H9 (cell line): ENCODE measurements around the gene RBM15. TPM values are rescaled to one million over a fixed set of nuclear protein-coding genes. Genes with fewer than 3 reads are reported as not detected.

Experiments
- DNase-seq: peaks from one replicate; pipeline ENCODE4 v3.0.0-alpha.2; 2017
- H2AFZ ChIP-seq: one replicate; pipeline ENCODE4 v1.6.1; 2013; ENCODE audit warnings: mild to moderate bottlenecking, low read length, control low read depth, moderate library complexity
- H2AK5ac ChIP-seq: 2 replicates; pipeline ENCODE4 v1.6.1; 2013; ENCODE audit warnings: low read length, control low read depth, mixed read lengths; ENCODE audit not compliant: insufficient read length
- H2BK120ac ChIP-seq: one replicate; pipeline ENCODE4 v1.6.1; 2013; ENCODE audit warnings: low read depth, mild to moderate bottlenecking, low read length, control low read depth, inconsistent platforms; ENCODE audit not compliant: poor library complexity, severe bottlenecking
- H2BK12ac ChIP-seq: 2 replicates; pipeline ENCODE4 v1.6.1; 2013; ENCODE audit warnings: low read length, control low read depth, mixed read lengths, low read depth; ENCODE audit not compliant: insufficient read length
- H2BK15ac ChIP-seq: 2 replicates; pipeline ENCODE4 v1.6.1; 2013; ENCODE audit warnings: low read depth, low read length, control low read depth
- H2BK20ac ChIP-seq: one replicate; pipeline ENCODE4 v1.6.1; 2013; ENCODE audit warnings: low read depth, mild to moderate bottlenecking, low read length, control low read depth, inconsistent platforms; ENCODE audit not compliant: poor library complexity, severe bottlenecking
- H2BK5ac ChIP-seq: 2 replicates; pipeline ENCODE4 v1.6.1; 2013; ENCODE audit warnings: low read length, control low read depth, mixed read lengths; ENCODE audit not compliant: insufficient read length
- H3K14ac ChIP-seq: 2 replicates; pipeline ENCODE4 v1.6.1; 2013; ENCODE audit warnings: low read length, control low read depth; ENCODE audit not compliant: insufficient read depth
- H3K18ac ChIP-seq: 2 replicates; pipeline ENCODE4 v1.6.1; 2013; ENCODE audit warnings: low read depth, mild to moderate bottlenecking, mixed read lengths, low read length, control low read depth; ENCODE audit not compliant: insufficient read length
- H3K23ac ChIP-seq: 2 replicates; pipeline ENCODE4 v1.6.1; 2013; ENCODE audit warnings: low read length, control low read depth, mixed read lengths, low read depth; ENCODE audit not compliant: insufficient read length
- H3K23me2 ChIP-seq: 2 replicates; pipeline ENCODE4 v1.6.1; 2013; ENCODE audit warnings: low read depth, mild to moderate bottlenecking, mixed read lengths, low read length, control low read depth; ENCODE audit not compliant: insufficient read length, poor library complexity, severe bottlenecking
- H3K27ac ChIP-seq: 2 replicates; pipeline ENCODE4 v1.5.1; 2013; ENCODE audit warnings: low read length, control low read depth, mixed read lengths, low read depth; ENCODE audit not compliant: insufficient read length
- H3K27me3 ChIP-seq: 2 replicates; pipeline ENCODE4 v1.6.1; 2013; ENCODE audit warnings: low read length, control low read depth, inconsistent platforms; ENCODE audit not compliant: insufficient read depth
- H3K4ac ChIP-seq: 2 replicates; pipeline ENCODE4 v1.6.1; 2013; ENCODE audit warnings: low read depth, mild to moderate bottlenecking, control low read depth, inconsistent platforms, low read length, moderate library complexity
- H3K4me1 ChIP-seq: 2 replicates; pipeline ENCODE4 v1.6.1; 2013; ENCODE audit warnings: low read length, control low read depth, inconsistent platforms; ENCODE audit not compliant: insufficient read depth
- H3K4me2 ChIP-seq: 2 replicates; pipeline ENCODE4 v1.6.1; 2013; ENCODE audit warnings: low read length, control low read depth, mixed read lengths; ENCODE audit not compliant: insufficient read length, insufficient read depth
- H3K56ac ChIP-seq: 2 replicates; pipeline ENCODE4 v1.6.1; 2013; ENCODE audit warnings: low read depth, mild to moderate bottlenecking, mixed read lengths, low read length, control low read depth; ENCODE audit not compliant: insufficient read length
- H3K79me1 ChIP-seq: 2 replicates; pipeline ENCODE4 v1.6.1; 2013; ENCODE audit warnings: low read depth, mild to moderate bottlenecking, moderate library complexity, low read length, control low read depth, inconsistent platforms; ENCODE audit not compliant: insufficient read depth, poor library complexity, severe bottlenecking
- H3K79me2 ChIP-seq: 2 replicates; pipeline ENCODE4 v1.6.1; 2013; ENCODE audit warnings: low read length, control low read depth, inconsistent platforms; ENCODE audit not compliant: insufficient read depth
- H3K9ac ChIP-seq: 2 replicates; pipeline ENCODE4 v1.6.1; 2013; ENCODE audit warnings: low read length, control low read depth, mixed read lengths; ENCODE audit not compliant: insufficient read length; ENCODE audit errors: extremely low read depth
- H3K9me3 ChIP-seq: one replicate; pipeline ENCODE4 v1.6.1; 2013; ENCODE audit warnings: low read depth, low read length, inconsistent platforms; ENCODE audit not compliant: control insufficient read depth
- H3T11ph ChIP-seq: one replicate; pipeline ENCODE4 v1.6.1; 2013; ENCODE audit warnings: mild to moderate bottlenecking, low read length, control low read depth, inconsistent platforms
- H4K20me1 ChIP-seq: one replicate; pipeline ENCODE4 v1.6.1; 2013; ENCODE audit not compliant: control insufficient read depth, insufficient read length, insufficient read depth
- H4K5ac ChIP-seq: 2 replicates; pipeline ENCODE4 v1.6.1; 2013; ENCODE audit warnings: low read depth, mild to moderate bottlenecking, mixed read lengths, low read length, control low read depth; ENCODE audit not compliant: insufficient read length
- H4K8ac ChIP-seq: replicated peaks from 2 replicates; pipeline ENCODE4 v1.6.1; 2013; ENCODE audit warnings: low read length, control low read depth, mixed read lengths, low read depth; ENCODE audit not compliant: insufficient read length
- H4K91ac ChIP-seq: 2 replicates; pipeline ENCODE4 v1.6.1; 2013; ENCODE audit warnings: low read depth, mild to moderate bottlenecking, moderate library complexity, mixed read lengths, low read length, control low read depth; ENCODE audit not compliant: insufficient read length
- H3K27ac Mint-ChIP-seq, 3 experiments: 2 replicates in 2 of 3; 3 replicates in 1 of 3; pipeline ENCODE4 v1.8.0; 2020 to 2021; ENCODE audit warnings: mixed read lengths in 3 of 3, mild to moderate bottlenecking in 1 of 3, moderate library complexity in 1 of 3
- H3K27me3 Mint-ChIP-seq: 2 replicates; pipeline ENCODE4 v1.8.0; 2021; ENCODE audit warnings: low read depth, mild to moderate bottlenecking, moderate library complexity, mixed read lengths
- H3K36me3 Mint-ChIP-seq, 3 experiments: 2 replicates in 2 of 3; 3 replicates in 1 of 3; pipeline ENCODE4 v1.8.0; 2020 to 2021; ENCODE audit warnings: low read depth in 3 of 3, mixed read lengths in 3 of 3; ENCODE audit not compliant: insufficient read depth in 1 of 3
- H3K4me1 Mint-ChIP-seq, 2 experiments: 2 replicates each; pipeline ENCODE4 v1.8.0; 2020; ENCODE audit warnings: mixed read lengths in 2 of 2
- H3K4me3 Mint-ChIP-seq, 2 experiments: 2 replicates in 1 of 2; 3 replicates in 1 of 2; pipeline ENCODE4 v1.8.0; 2020 to 2021; ENCODE audit warnings: mild to moderate bottlenecking in 2 of 2, mixed read lengths in 2 of 2, moderate library complexity in 1 of 2
- H3K9me3 Mint-ChIP-seq, 2 experiments: 2 replicates in 1 of 2; 3 replicates in 1 of 2; pipeline ENCODE4 v1.8.0; 2020; ENCODE audit warnings: mild to moderate bottlenecking in 2 of 2, mixed read lengths in 2 of 2, moderate library complexity in 1 of 2
- CTCF ChIP-seq: fragments of 200-600 bp; sonication (generic); conservative IDR thresholded peaks from 3 replicates; pipeline ENCODE4 v1.8.0; 2021; ENCODE audit warnings: antibody characterized with exemption, mild to moderate bottlenecking
- WGBS: extraction: QIAGEN DNeasy Blood & Tissue Kit; methylation state at CpG from one replicate; pipeline ENCODE4 v1.1.7; 2013; ENCODE audit warnings: missing lambda C conversion rate, low lambda C conversion rate, mixed read lengths; ENCODE audit not compliant: insufficient read length; ENCODE audit errors: extremely low coverage; 5-methylcytosine and 5-hydroxymethylcytosine counted together
- total RNA-seq: library from RNA; stranded (reverse); gene quantifications from 2 replicates; pipeline ENCODE4 v1.2.1, GENCODE V29; 2021

The RBM15 gene
- total RNA-seq, 1 experiment from 2014 or later: 62.0 TPM

GRCh38 chr1:110347182-110347893, 8.2 kb downstream of the RBM15 start:
- no peak overlapping the region for H2BK120ac ChIP-seq
- no peak for TF ChIP-seq CTCF
- no peak overlapping the region for H4K91ac ChIP-seq
- no peak overlapping the region for H3K18ac ChIP-seq
- H3K56ac ChIP-seq: no peak overlapping the region
- no peak overlapping the region for H2BK20ac ChIP-seq
- WGBS: no CpG with 5 or more reads among the region's 14 CpGs
- no peak overlapping the region for H3K27ac ChIP-seq
- no peak overlapping the region for H3K14ac ChIP-seq
- H4K20me1 ChIP-seq: no peaks in the 10 kb centered on the region
- no peak overlapping the region for H4K8ac ChIP-seq
- peak overlapping the region; percentile 13 to 91 (median 49); a peak in 4 of 7 replicates for H3K27ac Mint-ChIP-seq
- peaks cover 3% of the 10 kb centered on the region; the same call in 1 of the 2 replicates for H3K4me1 ChIP-seq
- H3K79me1 ChIP-seq: peaks cover 4% of the 10 kb centered on the region
- no peak overlapping the region for H3K9ac ChIP-seq
- no peak overlapping the region for H3K4ac ChIP-seq
- 0 out of 5 replicates have a peak overlapping the region, but pooled peaks have one; percentile 2 to 10 for H3K4me3 Mint-ChIP-seq
- H3K27me3 ChIP-seq: no peaks in the 10 kb centered on the region
- H3K9me3 Mint-ChIP-seq: no peaks in the 10 kb centered on the region
- H3K23me2 ChIP-seq: no peaks in the 10 kb centered on the region
- H2BK5ac ChIP-seq: no peak overlapping the region
- peaks cover 35% of the 10 kb centered on the region for H3K79me2 ChIP-seq
- H2BK15ac ChIP-seq: no peak overlapping the region
- no peak overlapping the region for H3T11ph ChIP-seq
- H2AK5ac ChIP-seq: no peak overlapping the region
- no peaks in the 10 kb centered on the region for H3K9me3 ChIP-seq
- no peak overlapping the region for H4K5ac ChIP-seq
- DNase-seq: no peak
- no peak overlapping the region for H2BK12ac ChIP-seq
- H3K23ac ChIP-seq: no peak overlapping the region
- peaks cover 59 to 66% of the 10 kb centered on the region in 2 experiments for H3K4me1 Mint-ChIP-seq
- peaks cover 15 to 52% (median 48%) of the 10 kb centered on the region in 3 experiments for H3K36me3 Mint-ChIP-seq
- H3K27me3 Mint-ChIP-seq: no peaks in the 10 kb centered on the region
- H3K4me2 ChIP-seq: peak overlapping the region; percentile 19
- H2AFZ ChIP-seq: no peak overlapping the region
